Common myeloid progenitor, CD34-positive (primary cell): ENCODE measurements around the gene RALGDS.
"Not testable (repeated sequence)": the region's sequence is repeated elsewhere in the genome, so short reads cannot be mapped to it uniquely, and the experiment has no call there.

ENCODE experiments used
- CTCF ChIA-PET: fragments of 350-600 bp; sonication (Branson Sonifier 250); formaldehyde crosslinking; loops from one replicate; lab custom pipeline; 2021; ENCODE audit warnings: antibody characterized with exemption; lab: Charles Lee
- POLR2A ChIA-PET: fragments of 350-600 bp; sonication (Branson Sonifier 250); formaldehyde crosslinking; loops from one replicate; lab custom pipeline; 2021; ENCODE audit warnings: antibody characterized with exemption; lab: Charles Lee
- DNase-seq, 3 donors: peaks; one replicate each; pipeline versions ENCODE4 v3.0.0 to v3.0.0-alpha.2; 2013
- H3K27ac ChIP-seq, 2 experiments: 1 replicate in 1 of 2; 2 replicates in 1 of 2; pipeline ENCODE4 v1.7.0; 2013; ENCODE audit warnings: inconsistent platforms in 2 of 2, low read length in 2 of 2, mild to moderate bottlenecking in 2 of 2, low read depth in 1 of 2, moderate library complexity in 1 of 2; ENCODE audit not compliant: severe bottlenecking in 2 of 2, insufficient read depth in 1 of 2, poor library complexity in 1 of 2
- H3K27me3 ChIP-seq, 5 experiments: replicated peaks in 2 of 5; 1 replicate in 3 of 5; 2 replicates in 2 of 5; pipeline versions ENCODE4 v1.6.1 to v1.7.0; 2013; ENCODE audit warnings: low read length in 4 of 5, mild to moderate bottlenecking in 2 of 5, moderate library complexity in 2 of 5, inconsistent platforms in 1 of 5; ENCODE audit not compliant: insufficient read depth in 5 of 5, control insufficient read depth in 4 of 5
- H3K36me3 ChIP-seq, 4 experiments: 1 replicate in 2 of 4; 2 replicates in 2 of 4; pipeline versions ENCODE4 v1.6.1 to v1.7.0; 2013; ENCODE audit warnings: low read length in 3 of 4, control low read depth in 1 of 4, mild to moderate bottlenecking in 1 of 4; ENCODE audit not compliant: control insufficient read depth in 4 of 4, insufficient read depth in 4 of 4
- H3K4me1 ChIP-seq, 4 experiments: 1 replicate in 3 of 4; 2 replicates in 1 of 4; pipeline versions ENCODE4 v1.6.1 to v1.7.1; 2013; ENCODE audit warnings: low read length in 3 of 4, mild to moderate bottlenecking in 3 of 4, control low read depth in 1 of 4, inconsistent platforms in 1 of 4, moderate library complexity in 1 of 4; ENCODE audit not compliant: control insufficient read depth in 4 of 4, insufficient read depth in 4 of 4; ENCODE audit errors: control extremely low read depth in 1 of 4
- H3K4me3 ChIP-seq, 7 experiments: 1 replicate in 4 of 7; 2 replicates in 3 of 7; pipeline versions ENCODE4 v1.5.1 to v1.7.0; 2013; ENCODE audit warnings: mild to moderate bottlenecking in 7 of 7, low read length in 6 of 7, moderate library complexity in 6 of 7, inconsistent platforms in 2 of 7, low read depth in 2 of 7, control low read depth in 1 of 7; ENCODE audit not compliant: insufficient read depth in 4 of 7, control insufficient read depth in 1 of 7; ENCODE audit errors: extremely low read depth in 1 of 7
- H3K9me3 ChIP-seq, 5 experiments: 1 replicate in 4 of 5; 2 replicates in 1 of 5; pipeline versions ENCODE4 v1.6.1 to v1.7.1; 2013; ENCODE audit warnings: low read length in 4 of 5, mild to moderate bottlenecking in 2 of 5, inconsistent platforms in 1 of 5, low read depth in 1 of 5, moderate library complexity in 1 of 5; ENCODE audit not compliant: control insufficient read depth in 4 of 5, insufficient read depth in 2 of 5; ENCODE audit errors: control extremely low read depth in 1 of 5
- WGBS: methylation state at CpG from one replicate; pipeline ENCODE4 v1.1.5; 2013; ENCODE audit not compliant: insufficient coverage; 5-methylcytosine and 5-hydroxymethylcytosine counted together

The RALGDS gene

GRCh38 chr9:133088756-133089155 is 32.3 kb downstream of the RALGDS start:
- Histone ChIP-seq H3K4me1 (peaks cover 0 to 3% (median under 1%) of the 10 kb centered on the region in 4 experiments), H3K27ac (no peak overlapping the region), H3K9me3 (no peaks in the 10 kb centered on the region), H3K4me3 (no peak overlapping the region), H3K27me3 (no peaks in the 10 kb centered on the region), H3K36me3 (no peaks in the 10 kb centered on the region)
- ChIA-PET CTCF (interaction anchor here (1.0 to 2.1 kb wide), 2 partner anchors 59 to 71 kb away, joined by 3 to 8 read pairs; no protein-coding TSS in a partner anchor), POLR2A (no interaction called here)
- 97% methylated on average over 7 of the region's 7 CpGs for WGBS
- DNase-seq = no peak

- Histone ChIP-seq H3K9me3 (no peaks in the 10 kb centered on the region), H3K4me3 (no peak overlapping the region), H3K27ac (no peak overlapping the region), H3K4me1 (peaks cover 0 to 3% (median 2%) of the 10 kb centered on the region in 4 experiments), H3K36me3 (no peaks in the 10 kb centered on the region), H3K27me3 (no peaks in the 10 kb centered on the region)
- ChIA-PET POLR2A (no interaction called here), CTCF (interaction anchor here (2.1 kb wide), 1 partner anchor 59 kb away, joined by 8 read pairs; no protein-coding TSS in a partner anchor)
- 97% methylated on average over 8 of the region's 10 CpGs for WGBS
- DNase-seq = no peak
These were observed 32.8 kb downstream of the RALGDS start for GRCh38 chr9:133088146-133088750.

- Histone ChIP-seq H3K4me1 (peaks cover 0 to 3% (median 2%) of the 10 kb centered on the region in 4 experiments), H3K36me3 (no peaks in the 10 kb centered on the region), H3K9me3 (no peaks in the 10 kb centered on the region), H3K4me3 (no peak overlapping the region), H3K27me3 (no peaks in the 10 kb centered on the region), H3K27ac (no peak overlapping the region)
- CTCF ChIA-PET = no interaction called here
- POLR2A ChIA-PET = no interaction called here
- 98% methylated on average over 5 of the region's 7 CpGs for WGBS
- no peak for DNase-seq
These were observed 33.5 kb downstream of the RALGDS start for GRCh38 chr9:133087429-133088145.

GRCh38 chr9:133086894-133087293 is 34.1 kb downstream of the RALGDS start:
- 87% methylated on average over 10 of the region's 15 CpGs for WGBS
- DNase-seq = no peak
- Histone ChIP-seq H3K4me1 (peaks cover 0 to 7% (median 6%) of the 10 kb centered on the region in 4 experiments), H3K27ac (no peak overlapping the region), H3K36me3 (no peaks in the 10 kb centered on the region), H3K27me3 (no peaks in the 10 kb centered on the region), H3K9me3 (no peaks in the 10 kb centered on the region), H3K4me3 (no peak overlapping the region)
- POLR2A ChIA-PET = no interaction called here
- CTCF ChIA-PET = no interaction called here

GRCh38 chr9:133086212-133086860 is 34.7 kb downstream of the RALGDS start:
- H3K9me3 ChIP-seq, CTCF ChIA-PET, H3K27me3 ChIP-seq, POLR2A ChIA-PET, DNase-seq, H3K4me3 ChIP-seq, H3K36me3 ChIP-seq, H3K27ac ChIP-seq: not testable (repeated sequence)
- 91% methylated on average over 10 of the region's 17 CpGs for WGBS
- peaks cover 0 to 13% (median 11%) of the 10 kb centered on the region in 4 experiments for H3K4me1 ChIP-seq

GRCh38 chr9:133083688-133084087 is 37.4 kb downstream of the RALGDS start:
- H3K9me3 ChIP-seq, H3K27ac ChIP-seq, H3K4me3 ChIP-seq, POLR2A ChIA-PET, DNase-seq, H3K27me3 ChIP-seq, CTCF ChIA-PET, H3K36me3 ChIP-seq: not testable (repeated sequence)
- WGBS = no CpG with 5 or more reads among the region's 9 CpGs
- peaks cover 2 to 30% (median 21%) of the 10 kb centered on the region in 4 experiments for H3K4me1 ChIP-seq
